ENCODE data around the gene AK5. TPM values are rescaled to one million over a fixed set of nuclear protein-coding genes. Genes with fewer than 3 reads are reported as not detected.

Gene AK5
- 6.9 to 8.0 TPM (median 7.9 TPM) in 5 replicates for total RNA-seq (2022; extraction: Qiagen RNA extraction)

GRCh38 chr1:77281491-77282186 lies at the start of gene AK5:
Gene AK5, plus strand, starts transcription at chr1:77282019. Its CDS starts 295 bp downstream, at chr1:77282314.

Other genes with a start within 250 kb of the AK5 start
- 21.3 to 28.8 TPM (median 22.2 TPM) in 5 replicates for gene PIGK, start 62.6 kb upstream of the AK5 start, total RNA-seq (2022; extraction: Qiagen RNA extraction)

All from A549 treated with Hydrocortisone at 1 μM for 4 hours (cell line).